HEK293 (cell line): ENCODE measurements around the gene CASP12.

ENCODE experiments used
- CTCF ChIA-PET: fragments of 350-600 bp; formaldehyde crosslinking; extraction: SDS; loops from one replicate; lab custom pipeline; 2021; ENCODE audit warnings: antibody characterized with exemption; lab: Yijun Ruan, JAX
- POLR2A ChIA-PET: fragments of 300-600 bp; formaldehyde crosslinking; extraction: SDS; loops from one replicate; lab custom pipeline; 2020; ENCODE audit warnings: antibody characterized with exemption, inconsistent platforms; lab: Yijun Ruan, JAX
- H3K27ac ChIP-seq: fragments of 200-500 bp; sonication (Bioruptor generic); 2 replicates; pipeline ENCODE4 v1.5.1; 2014; ENCODE audit warnings: low read depth, low read length, control low read depth, inconsistent platforms; ENCODE audit errors: extremely low read depth
- H3K36me3 ChIP-seq, 2 experiments: fragments of 200-500 bp in 1 of 2; sonication (Bioruptor generic) in 1 of 2; 1 replicate in 1 of 2; 2 replicates in 1 of 2; pipeline ENCODE4 v1.5.1; 2014 to 2017; ENCODE audit warnings: inconsistent platforms in 2 of 2, low read length in 2 of 2; ENCODE audit not compliant: control insufficient read depth in 2 of 2, insufficient read depth in 1 of 2
- H3K4me1 ChIP-seq: fragments of 200-500 bp; sonication (Bioruptor generic); 2 replicates; pipeline ENCODE4 v1.5.1; 2014; ENCODE audit warnings: mild to moderate bottlenecking, low read length, inconsistent platforms; ENCODE audit not compliant: control insufficient read depth, insufficient read depth
- H3K4me3 ChIP-seq: 2 replicates; pipeline ENCODE4 v1.5.1; 2011; ENCODE audit warnings: low read depth, mild to moderate bottlenecking, control low read depth, low read length, moderate library complexity
- H3K9me3 ChIP-seq: fragments of 200-500 bp; sonication (Bioruptor generic); 2 replicates; pipeline ENCODE4 v1.5.1; 2014; ENCODE audit warnings: low read depth, low read length, inconsistent platforms; ENCODE audit not compliant: control insufficient read depth, insufficient read depth
- GLIS1 ChIP-seq: fragments of 450-650 bp; formaldehyde crosslinking; IDR thresholded peaks from 2 replicates; pipeline ENCODE4 v1.5.1; 2016; ENCODE audit warnings: missing biosample characterization, missing genetic modification characterization
- HIC1 ChIP-seq: fragments of 450-650 bp; formaldehyde crosslinking; IDR thresholded peaks from 2 replicates; pipeline ENCODE4 v1.5.1; 2016; ENCODE audit warnings: missing biosample characterization, missing genetic modification characterization
- HOXA7 ChIP-seq: sonication (generic); formaldehyde crosslinking; IDR thresholded peaks from 2 replicates; pipeline ENCODE4 v1.8.1; 2022; ENCODE audit warnings: missing genetic modification reagents, borderline replicate concordance
- HOXC10 ChIP-seq: sonication (generic); formaldehyde crosslinking; IDR thresholded peaks from 2 replicates; pipeline ENCODE4 v1.8.1; 2023; ENCODE audit warnings: mild to moderate bottlenecking, missing genetic modification reagents
- IKZF3 ChIP-seq: fragments of 450-650 bp; IDR thresholded peaks from 2 replicates; pipeline ENCODE4 v1.5.0; 2018; ENCODE audit warnings: missing biosample characterization, mild to moderate bottlenecking, missing genetic modification characterization, moderate library complexity
- KLF16 ChIP-seq: fragments of 450-650 bp; formaldehyde crosslinking; IDR thresholded peaks from 2 replicates; pipeline ENCODE4 v1.5.1; 2017; ENCODE audit warnings: missing biosample characterization, missing genetic modification characterization
- RBAK ChIP-seq: fragments of 450-650 bp; formaldehyde crosslinking; IDR thresholded peaks from 2 replicates; pipeline ENCODE4 v1.5.1; 2016; ENCODE audit warnings: missing biosample characterization, missing genetic modification characterization
- SCRT1 ChIP-seq: fragments of 450-650 bp; formaldehyde crosslinking; IDR thresholded peaks from 2 replicates; pipeline ENCODE4 v1.5.1; 2016; ENCODE audit warnings: missing biosample characterization, missing genetic modification characterization, borderline replicate concordance
- TSHZ1 ChIP-seq: fragments of 450-650 bp; formaldehyde crosslinking; IDR thresholded peaks from 2 replicates; pipeline ENCODE4 v1.5.1; 2016; ENCODE audit warnings: missing biosample characterization, missing genetic modification characterization, borderline replicate concordance
- ZBTB17 ChIP-seq: fragments of 450-650 bp; formaldehyde crosslinking; IDR thresholded peaks from 2 replicates; pipeline ENCODE4 v1.5.1; 2016; ENCODE audit warnings: missing biosample characterization, missing genetic modification characterization
- ZFP3 ChIP-seq: fragments of 450-650 bp; formaldehyde crosslinking; IDR thresholded peaks from 2 replicates; pipeline ENCODE4 v1.5.1; 2016; ENCODE audit warnings: low read depth, missing biosample characterization, missing genetic modification characterization
- ZNF19 ChIP-seq: fragments of 450-650 bp; formaldehyde crosslinking; IDR thresholded peaks from 2 replicates; pipeline ENCODE4; 2016; ENCODE audit warnings: missing biosample characterization, missing genetic modification characterization, low read depth
- ZNF280C ChIP-seq: fragments of 450-650 bp; formaldehyde crosslinking; IDR thresholded peaks from 2 replicates; pipeline ENCODE4 v1.5.1; 2016; ENCODE audit warnings: missing biosample characterization, missing genetic modification characterization
- ZNF391 ChIP-seq: fragments of 450-650 bp; formaldehyde crosslinking; IDR thresholded peaks from 2 replicates; pipeline ENCODE4 v1.5.1; 2016; ENCODE audit warnings: low read depth, missing biosample characterization, missing genetic modification characterization, borderline replicate concordance
- ZNF530 ChIP-seq: fragments of 450-650 bp; formaldehyde crosslinking; IDR thresholded peaks from 2 replicates; pipeline ENCODE4 v1.5.1; 2016; ENCODE audit warnings: low read depth, missing biosample characterization, missing genetic modification characterization
- ZNF548 ChIP-seq: fragments of 450-650 bp; formaldehyde crosslinking; IDR thresholded peaks from 2 replicates; pipeline ENCODE4 v1.5.1; 2016; ENCODE audit warnings: missing biosample characterization, missing genetic modification characterization
- ZNF549 ChIP-seq: fragments of 450-650 bp; IDR thresholded peaks from 2 replicates; pipeline ENCODE4 v1.5.1; 2018; ENCODE audit warnings: missing biosample characterization, missing genetic modification characterization, mild to moderate bottlenecking, inconsistent platforms, moderate library complexity
- ZNF701 ChIP-seq: fragments of 450-650 bp; formaldehyde crosslinking; IDR thresholded peaks from 2 replicates; pipeline ENCODE4 v1.5.1; 2016; ENCODE audit warnings: missing biosample characterization, missing genetic modification characterization
- ZNF707 ChIP-seq: fragments of 450-650 bp; formaldehyde crosslinking; IDR thresholded peaks from 2 replicates; pipeline ENCODE4 v1.5.1; 2016; ENCODE audit warnings: missing biosample characterization, missing genetic modification characterization
- ZNF830 ChIP-seq: fragments of 450-650 bp; IDR thresholded peaks from 2 replicates; pipeline ENCODE4 v1.5.0; 2018; ENCODE audit warnings: missing biosample characterization, missing genetic modification characterization, low read depth, mild to moderate bottlenecking, moderate library complexity
- ZNF837 ChIP-seq: fragments of 450-650 bp; formaldehyde crosslinking; IDR thresholded peaks from 2 replicates; pipeline ENCODE4 v1.5.1; 2016; ENCODE audit warnings: missing biosample characterization, missing genetic modification characterization
- ZSCAN18 ChIP-seq: fragments of 450-650 bp; formaldehyde crosslinking; IDR thresholded peaks from 2 replicates; pipeline ENCODE4 v1.5.1; 2016; ENCODE audit warnings: missing biosample characterization, missing genetic modification characterization
- ZXDB ChIP-seq: fragments of 450-650 bp; formaldehyde crosslinking; IDR thresholded peaks from 2 replicates; pipeline ENCODE4 v1.5.1; 2016; ENCODE audit warnings: missing biosample characterization, missing genetic modification characterization
- TF ChIP-seq, protein P1 (sequence below): fragments of 450-650 bp; formaldehyde crosslinking; IDR thresholded peaks from 2 replicates; pipeline ENCODE4 v1.5.1; 2016; ENCODE audit warnings: missing biosample characterization, missing genetic modification characterization
- TF ChIP-seq, protein P2 (sequence below): fragments of 450-650 bp; formaldehyde crosslinking; IDR thresholded peaks from 2 replicates; pipeline ENCODE4 v1.5.1; 2016; ENCODE audit warnings: missing biosample characterization, missing genetic modification characterization

The CASP12 gene

GRCh38 chr11:104872393-104872792 is 25.9 kb downstream of the CASP12 start:
- CTCF ChIA-PET = interaction anchor here (1.3 kb wide), 1 partner anchor 21 kb away, joined by 3 read pairs; no protein-coding TSS in a partner anchor
- Histone ChIP-seq H3K27ac (no peak overlapping the region), H3K4me3 (no peak overlapping the region)
- TF ChIP-seq ZNF391 (tag by site-specific recombination) (no peak), ZNF701 (tag by site-specific recombination) (no peak), ZSCAN18 (tag by site-specific recombination) (no peak), HOXA7 (CRISPR knock-in tag) (no peak), TSHZ1 (tag by site-specific recombination) (no peak), ZXDB (tag by site-specific recombination) (no peak), KLF16 (tag by site-specific recombination) (no peak), ZNF837 (tag by site-specific recombination) (no peak), ZNF830 (tag by site-specific recombination) (no peak), SCRT1 (tag by site-specific recombination) (no peak), GLIS1 (no peak), ZNF707 (tag by site-specific recombination) (no peak), ZNF530 (tag by site-specific recombination) (no peak)
- TF ChIP-seq, protein P1, sequence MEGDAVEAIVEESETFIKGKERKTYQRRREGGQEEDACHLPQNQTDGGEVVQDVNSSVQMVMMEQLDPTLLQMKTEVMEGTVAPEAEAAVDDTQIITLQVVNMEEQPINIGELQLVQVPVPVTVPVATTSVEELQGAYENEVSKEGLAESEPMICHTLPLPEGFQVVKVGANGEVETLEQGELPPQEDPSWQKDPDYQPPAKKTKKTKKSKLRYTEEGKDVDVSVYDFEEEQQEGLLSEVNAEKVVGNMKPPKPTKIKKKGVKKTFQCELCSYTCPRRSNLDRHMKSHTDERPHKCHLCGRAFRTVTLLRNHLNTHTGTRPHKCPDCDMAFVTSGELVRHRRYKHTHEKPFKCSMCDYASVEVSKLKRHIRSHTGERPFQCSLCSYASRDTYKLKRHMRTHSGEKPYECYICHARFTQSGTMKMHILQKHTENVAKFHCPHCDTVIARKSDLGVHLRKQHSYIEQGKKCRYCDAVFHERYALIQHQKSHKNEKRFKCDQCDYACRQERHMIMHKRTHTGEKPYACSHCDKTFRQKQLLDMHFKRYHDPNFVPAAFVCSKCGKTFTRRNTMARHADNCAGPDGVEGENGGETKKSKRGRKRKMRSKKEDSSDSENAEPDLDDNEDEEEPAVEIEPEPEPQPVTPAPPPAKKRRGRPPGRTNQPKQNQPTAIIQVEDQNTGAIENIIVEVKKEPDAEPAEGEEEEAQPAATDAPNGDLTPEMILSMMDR = no peak
- TF ChIP-seq, all 188 proteins: peak for 0
- Histone ChIP-seq H3K36me3 (no peaks in the 10 kb centered on the region), H3K9me3 (no peaks in the 10 kb centered on the region), H3K4me1 (no peaks in the 10 kb centered on the region)
- POLR2A ChIA-PET = no interaction called here

DNA sequence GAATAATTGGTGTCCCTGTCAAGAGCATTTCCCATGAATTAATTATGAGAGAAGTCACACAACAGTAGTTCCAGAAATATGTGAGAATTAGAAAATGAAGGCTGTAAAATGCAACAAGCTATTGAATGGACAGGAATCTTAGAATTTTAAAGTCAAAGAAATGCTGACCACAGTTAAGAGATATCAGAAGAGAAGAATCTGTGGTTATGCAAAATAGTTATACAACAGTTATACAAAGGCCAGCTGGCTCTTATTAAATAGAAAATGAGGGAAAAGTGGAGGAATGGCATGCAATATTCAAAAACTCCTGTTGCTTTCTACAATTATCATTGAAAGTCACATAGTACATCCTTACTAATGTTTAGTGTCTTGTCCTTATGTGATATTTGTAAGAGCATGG is 27.4 kb downstream of the CASP12 start:
- no peaks in the 10 kb centered on the region for H3K4me1 ChIP-seq
- no peak for TF ChIP-seq ZNF548 (tag by site-specific recombination)
- TF ChIP-seq RBAK (tag by site-specific recombination) = no peak
- TF ChIP-seq IKZF3 (tag by site-specific recombination) = no peak
- TF ChIP-seq, protein P2, sequence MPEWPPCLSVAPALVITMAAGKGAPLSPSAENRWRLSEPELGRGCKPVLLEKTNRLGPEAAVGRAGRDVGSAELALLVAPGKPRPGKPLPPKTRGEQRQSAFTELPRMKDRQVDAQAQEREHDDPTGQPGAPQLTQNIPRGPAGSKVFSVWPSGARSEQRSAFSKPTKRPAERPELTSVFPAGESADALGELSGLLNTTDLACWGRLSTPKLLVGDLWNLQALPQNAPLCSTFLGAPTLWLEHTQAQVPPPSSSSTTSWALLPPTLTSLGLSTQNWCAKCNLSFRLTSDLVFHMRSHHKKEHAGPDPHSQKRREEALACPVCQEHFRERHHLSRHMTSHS (tag by site-specific recombination) = no peak
- no peak for TF ChIP-seq HIC1
- TF ChIP-seq ZNF19 (tag by site-specific recombination) = no peak
- no peak for TF ChIP-seq ZFP3
- TF ChIP-seq ZBTB17 (tag by site-specific recombination) = no peak
- no peak for TF ChIP-seq ZNF280C
- TF ChIP-seq ZNF549 (tag by site-specific recombination) = no peak
- TF ChIP-seq HOXC10 = no peak
- TF ChIP-seq, all 188 proteins: peak for 0
- Histone ChIP-seq H3K4me3 (no peak overlapping the region), H3K9me3 (no peaks in the 10 kb centered on the region), H3K36me3 (no peaks in the 10 kb centered on the region), H3K27ac (no peak overlapping the region)
- ChIA-PET POLR2A (no interaction called here), CTCF (no interaction called here)
